ENCODE measurements around the gene INO80D.

DNA sequence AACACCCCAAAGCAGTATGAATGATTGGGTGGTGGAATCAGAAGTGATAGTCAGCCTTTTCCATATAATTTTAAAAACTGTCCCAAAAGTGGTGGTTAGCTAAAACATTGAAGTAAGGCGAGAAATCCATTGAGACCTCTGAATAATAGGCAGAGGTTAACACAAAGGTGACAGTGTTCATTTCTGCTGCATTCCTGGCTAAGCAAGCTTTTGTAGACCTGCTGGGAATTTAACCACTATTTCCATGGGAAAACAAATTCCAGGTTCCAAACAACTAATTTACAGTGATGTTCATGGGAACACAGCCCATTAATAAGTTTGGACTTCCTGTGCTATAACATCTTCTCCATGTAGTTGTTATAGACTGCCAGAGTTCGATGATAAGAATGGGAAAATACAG lies 6.3 kb upstream of the INO80D start:
- TF ChIP-seq BACH2 (CRISPR knock-in tag; IDR thresholded peaks at IDR 0.05; ENCODE audit: borderline replicate concordance), result no peak
- TF ChIP-seq SNAI2 (CRISPR knock-in tag; IDR thresholded peaks at IDR 0.05), result no peak
- no peak for TF ChIP-seq GLIS3 (CRISPR knock-in tag; IDR thresholded peaks at IDR 0.05)
- TF ChIP-seq ZNF8 (CRISPR knock-in tag; IDR thresholded peaks at IDR 0.05), result no peak
- TF ChIP-seq, protein P1, sequence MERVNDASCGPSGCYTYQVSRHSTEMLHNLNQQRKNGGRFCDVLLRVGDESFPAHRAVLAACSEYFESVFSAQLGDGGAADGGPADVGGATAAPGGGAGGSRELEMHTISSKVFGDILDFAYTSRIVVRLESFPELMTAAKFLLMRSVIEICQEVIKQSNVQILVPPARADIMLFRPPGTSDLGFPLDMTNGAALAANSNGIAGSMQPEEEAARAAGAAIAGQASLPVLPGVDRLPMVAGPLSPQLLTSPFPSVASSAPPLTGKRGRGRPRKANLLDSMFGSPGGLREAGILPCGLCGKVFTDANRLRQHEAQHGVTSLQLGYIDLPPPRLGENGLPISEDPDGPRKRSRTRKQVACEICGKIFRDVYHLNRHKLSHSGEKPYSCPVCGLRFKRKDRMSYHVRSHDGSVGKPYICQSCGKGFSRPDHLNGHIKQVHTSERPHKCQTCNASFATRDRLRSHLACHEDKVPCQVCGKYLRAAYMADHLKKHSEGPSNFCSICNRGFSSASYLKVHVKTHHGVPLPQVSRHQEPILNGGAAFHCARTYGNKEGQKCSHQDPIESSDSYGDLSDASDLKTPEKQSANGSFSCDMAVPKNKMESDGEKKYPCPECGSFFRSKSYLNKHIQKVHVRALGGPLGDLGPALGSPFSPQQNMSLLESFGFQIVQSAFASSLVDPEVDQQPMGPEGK (CRISPR knock-in tag; IDR thresholded peaks at IDR 0.05; ENCODE audit: borderline replicate concordance), result no peak
- TF ChIP-seq ESRRG (CRISPR knock-in tag; IDR thresholded peaks at IDR 0.05), result no peak

All from SK-N-SH treated with all-trans-retinoic acid at 6 μM for 48 hours (cell line).